Measurements from ENCODE around the gene MXD3.

The MXD3 gene

DNA sequence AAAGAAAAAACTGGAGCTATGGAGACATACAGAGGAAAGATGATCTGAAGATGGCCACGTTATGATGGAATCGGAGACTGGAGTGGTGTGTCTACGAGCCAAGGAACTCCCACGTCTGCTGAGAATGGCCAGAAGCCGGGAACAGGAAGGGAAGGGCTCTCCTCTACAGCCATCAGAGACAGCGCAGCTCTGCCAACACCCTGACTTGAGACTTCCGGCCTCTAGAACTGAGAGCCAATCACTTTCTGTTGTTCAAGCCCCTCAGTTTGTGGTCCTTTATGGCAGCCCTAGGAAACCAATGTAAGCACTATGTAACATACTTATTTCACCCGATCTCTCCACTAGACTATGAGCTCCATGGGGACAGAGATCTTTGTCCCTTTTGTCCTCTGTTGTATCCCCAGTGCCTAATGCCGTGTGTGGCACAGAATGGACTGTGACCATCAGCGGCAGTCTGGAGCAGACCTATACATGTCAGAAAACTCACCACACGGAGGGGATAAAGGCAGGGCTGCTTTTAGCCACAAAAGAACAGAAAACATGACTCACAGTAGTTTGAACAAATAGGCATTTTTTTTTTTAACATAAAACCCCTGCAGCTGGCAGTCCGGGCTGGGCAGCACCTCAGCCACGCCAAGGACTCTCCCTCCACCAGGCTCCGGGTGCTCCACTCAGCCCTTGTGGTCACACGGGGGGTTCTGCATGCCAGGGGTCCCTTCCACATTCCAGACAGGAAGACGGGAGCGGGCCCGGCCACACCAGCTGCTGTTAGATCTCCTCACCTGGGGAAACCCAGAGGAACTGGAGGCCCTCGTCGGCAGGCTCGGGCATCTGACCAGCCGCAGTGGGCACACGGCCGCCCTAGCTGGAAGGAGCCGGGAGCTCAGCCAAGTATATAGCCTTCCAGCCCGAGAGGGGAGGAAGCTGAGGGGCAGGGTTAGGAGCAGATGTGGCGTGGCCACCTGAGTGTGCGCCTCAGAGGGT, 16.1 kb upstream of the MXD3 start:
- TF ChIP-seq CTCF (IDR thresholded peaks at IDR 0.05), result no peak

DNA sequence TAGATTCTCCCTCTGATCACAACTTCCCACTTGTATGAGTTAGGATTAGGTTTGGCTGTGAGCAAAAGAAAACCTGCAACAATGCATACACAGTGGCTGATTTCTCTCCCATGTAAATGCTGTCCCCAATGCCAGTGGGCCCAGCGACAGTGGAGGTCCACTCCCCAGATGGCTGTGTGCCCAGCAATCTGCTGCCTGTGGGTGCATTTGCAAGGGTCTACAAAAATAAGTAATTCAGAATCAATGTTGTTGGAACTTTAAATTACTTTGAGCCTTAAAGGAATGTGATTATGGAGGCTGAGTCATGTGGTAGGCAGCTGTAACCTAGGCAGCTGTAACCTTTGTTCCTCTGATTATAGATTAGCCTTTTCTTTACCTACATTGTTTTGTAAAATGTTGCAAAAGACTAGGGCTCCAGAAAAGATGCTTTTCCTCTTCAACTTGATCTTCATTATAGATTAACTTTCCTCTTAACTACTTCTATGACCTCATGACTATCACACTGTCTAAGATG, 14.2 kb upstream of the MXD3 start:
- TF ChIP-seq CTCF (IDR thresholded peaks at IDR 0.05), result no peak

DNA sequence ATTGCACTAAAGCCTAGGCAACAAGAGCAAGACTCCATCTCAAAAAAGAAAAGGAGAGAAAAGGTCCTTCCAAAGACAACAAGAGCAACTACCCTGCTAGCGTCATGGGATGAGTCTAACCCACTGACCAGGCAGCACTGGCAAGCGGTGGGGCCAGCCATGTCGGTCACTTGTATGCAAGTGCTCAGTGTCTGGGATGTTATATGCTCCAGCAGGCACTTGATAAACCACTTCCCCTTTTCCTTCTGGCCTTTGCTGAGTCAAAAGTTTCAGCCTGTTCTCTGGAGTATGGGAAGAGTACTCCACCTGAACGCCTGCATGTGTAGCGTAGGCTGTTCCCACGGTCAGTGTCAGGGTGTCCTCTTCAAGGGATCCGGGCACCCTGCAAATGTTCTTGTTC, 9.2 kb upstream of the MXD3 start:
- TF ChIP-seq CTCF (IDR thresholded peaks at IDR 0.05), result no peak

DNA sequence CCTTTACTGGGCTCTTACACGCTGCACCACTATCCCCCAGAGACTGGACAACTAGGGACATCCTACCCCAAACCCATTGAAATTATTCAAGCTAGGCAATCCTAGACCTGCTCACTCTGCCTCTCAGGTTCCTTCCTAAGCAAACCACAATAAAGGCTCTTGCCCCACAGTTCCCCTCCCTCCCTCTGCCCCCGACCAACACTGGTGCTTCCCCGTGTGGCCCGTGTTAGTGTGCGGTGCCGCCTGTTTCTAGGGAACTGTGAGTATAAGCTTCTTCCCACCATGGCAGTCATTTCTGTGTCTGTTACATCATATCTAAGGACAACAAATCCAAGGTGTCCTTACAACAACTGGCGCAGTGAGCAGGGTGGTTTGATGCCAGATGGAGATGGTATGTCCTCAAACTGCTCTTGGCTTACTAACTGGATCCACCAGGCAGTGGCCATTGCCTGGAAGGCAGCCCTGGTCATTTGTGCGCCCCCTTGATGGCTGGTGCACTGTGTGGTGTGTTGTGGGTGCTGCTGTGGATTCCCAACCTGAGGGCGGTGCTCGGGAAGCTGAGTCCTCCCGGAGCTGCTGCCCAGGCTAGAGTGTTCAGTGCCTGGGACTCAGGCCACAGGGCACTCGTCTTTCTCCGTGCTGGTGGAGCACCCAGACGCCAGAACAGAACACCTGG, 8.4 kb upstream of the MXD3 start:
- TF ChIP-seq CTCF (IDR thresholded peaks at IDR 0.05), result no peak

DNA sequence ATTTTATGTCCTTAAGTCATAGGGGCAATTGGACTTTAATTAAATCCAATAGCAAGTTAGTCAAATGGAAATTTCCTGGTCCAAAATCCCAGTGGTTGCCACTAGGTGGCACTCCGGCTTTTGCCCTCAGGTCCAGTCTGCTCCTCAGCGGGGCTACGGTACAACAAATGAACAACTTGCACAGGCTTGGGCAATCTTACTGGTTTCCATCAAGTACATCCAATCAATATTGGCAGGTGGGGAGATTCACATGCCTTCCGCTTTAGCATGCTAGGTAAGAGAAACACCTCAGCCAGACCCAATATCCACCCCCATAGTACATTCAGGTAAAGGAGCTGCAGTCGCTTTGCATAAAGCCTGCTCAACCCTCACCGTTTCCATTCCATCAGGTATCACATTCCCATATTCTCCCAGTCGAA, 6.3 kb upstream of the MXD3 start:
- peak; percentile 95 for TF ChIP-seq CTCF (IDR thresholded peaks at IDR 0.05)

DNA sequence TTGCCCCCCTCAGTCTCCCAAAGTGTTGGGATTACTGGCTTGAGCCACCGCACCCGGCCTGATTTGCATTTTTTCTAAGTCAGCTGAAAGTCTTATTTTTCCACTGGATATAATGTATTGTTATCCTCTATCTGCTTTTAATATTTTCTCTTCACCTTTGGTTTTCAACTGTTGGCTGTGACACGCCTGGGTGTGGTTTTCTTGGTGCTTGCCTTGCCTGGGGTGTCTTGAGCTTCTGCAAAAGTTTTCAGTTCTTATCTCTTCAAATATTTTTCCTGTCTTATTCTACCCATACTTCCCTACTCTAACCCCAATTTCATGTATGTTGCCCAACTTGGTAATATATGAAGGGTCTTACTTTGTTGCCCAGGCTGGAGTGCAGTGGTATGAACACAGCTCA, 4.3 kb upstream of the MXD3 start:
- no peak for TF ChIP-seq CTCF (IDR thresholded peaks at IDR 0.05)

- no peak for TF ChIP-seq CTCF (IDR thresholded peaks at IDR 0.05)
These were observed 3.7 kb upstream of the MXD3 start for GRCh38 chr5:177315411-177315810.
